ENCODE data around the gene PSRC1. TPM values are rescaled to one million over a fixed set of nuclear protein-coding genes. Genes with fewer than 3 reads are reported as not detected.

The PSRC1 gene
- total RNA-seq = 5.2 and 8.6 TPM in 2 replicates

GRCh38 chr1:109282952-109283747, at the start of gene PSRC1:
Gene PSRC1 (minus strand): TSS chr1:109283145.

DNA sequence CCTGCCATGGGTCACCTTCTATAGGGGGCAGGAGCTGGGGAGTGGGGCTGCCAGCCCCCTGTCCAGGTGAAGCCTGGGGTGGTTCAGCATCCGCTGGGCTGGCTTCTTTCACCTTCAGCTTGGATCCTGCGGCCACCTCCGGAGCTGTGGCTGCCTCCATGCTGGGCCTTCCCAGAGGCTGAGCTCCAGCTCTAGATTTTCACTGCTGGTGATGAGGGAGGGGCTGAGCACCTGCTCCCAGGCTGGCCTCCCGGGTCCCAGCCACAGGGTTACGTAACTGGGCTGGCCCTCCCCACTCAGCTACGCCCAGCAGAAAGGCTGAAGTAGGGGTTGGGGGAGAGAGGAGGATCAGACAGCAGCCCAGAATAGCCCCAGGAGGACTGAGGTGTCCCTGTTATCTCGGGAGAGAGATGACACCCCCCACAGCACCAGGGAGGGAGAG, 23.9 kb upstream of the PSRC1 start, which contains the start of gene MYBPHL:
TSS of gene MYBPHL (minus strand) at position 180 of the 442 bp plus-strand sequence. CDS start at position 160, 20 bp downstream.

DNA sequence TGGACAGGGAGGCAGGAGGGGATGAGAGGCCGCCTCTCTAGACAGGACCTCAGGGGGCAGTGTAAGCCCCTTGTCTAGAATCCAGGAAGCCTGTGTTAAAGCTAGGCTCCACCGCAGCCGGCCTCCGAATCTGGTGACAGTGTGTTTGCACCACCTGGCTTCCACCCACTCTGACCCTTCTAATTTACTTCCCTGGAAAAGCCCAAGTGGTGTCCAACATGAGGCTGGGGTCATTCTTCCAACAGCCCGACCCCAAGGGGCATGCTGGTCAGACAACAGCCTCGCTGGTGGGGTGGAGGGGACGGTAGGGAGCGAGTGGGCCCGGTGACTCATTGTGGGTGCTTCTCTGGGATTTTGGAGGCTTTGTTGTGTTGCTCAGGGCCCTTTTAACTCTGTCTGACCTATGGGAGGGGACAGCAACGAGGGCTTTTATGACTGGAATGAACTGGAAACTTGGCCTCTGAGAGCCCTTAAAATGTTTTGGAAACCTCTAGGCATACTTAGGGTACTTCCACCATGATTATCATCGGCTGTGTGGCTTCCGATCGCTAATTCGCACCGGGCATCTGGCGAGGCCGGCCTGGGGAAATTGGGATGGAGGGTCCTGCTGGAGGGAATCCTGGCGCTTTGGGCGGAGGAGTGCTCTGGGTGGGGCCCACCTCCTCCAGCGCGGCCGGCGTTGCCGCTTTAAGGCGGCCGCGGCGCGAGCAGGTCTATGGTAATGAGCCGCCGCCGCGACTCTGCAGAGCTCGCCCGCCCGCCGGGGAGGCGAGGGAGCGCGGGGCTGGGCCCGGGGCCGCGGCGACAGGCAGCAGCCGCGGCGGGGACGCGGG, 33.9 kb downstream of the PSRC1 start, which contains the start of gene CELSR2:
TSS of gene CELSR2 (plus strand) at position 743 of the 833 bp plus-strand sequence. CDS start 541 bp downstream, outside the sequence.

Other genes starting within 250 kb of the PSRC1 start
- 20.7 and 21.9 TPM in 2 replicates for gene WDR47, start 241.0 kb downstream of the PSRC1 start, total RNA-seq
- gene TAF13, start 207.1 kb downstream of the PSRC1 start, total RNA-seq = 107 and 114 TPM in 2 replicates
- gene TMEM167B, start 192.4 kb downstream of the PSRC1 start, total RNA-seq = 36.2 and 37.2 TPM in 2 replicates
- under 0.01 and 0.25 TPM in 2 replicates for gene ELAPOR1, start 169.0 kb downstream of the PSRC1 start, total RNA-seq
- 186 and 190 TPM in 2 replicates for gene SARS1, start 69.2 kb downstream of the PSRC1 start, total RNA-seq
- 1.1 and 1.5 TPM in 2 replicates for gene CELSR2, start 33.6 kb downstream of the PSRC1 start, total RNA-seq
- gene MYBPHL, start 23.9 kb upstream of the PSRC1 start, total RNA-seq = not detected in 2 replicates
- 15.2 and 21.3 TPM in 2 replicates for gene SORT1, start 114.8 kb upstream of the PSRC1 start, total RNA-seq
- 46.1 and 47.2 TPM in 2 replicates for gene PSMA5, start 143.3 kb upstream of the PSRC1 start, total RNA-seq
- gene SYPL2, start 183.4 kb upstream of the PSRC1 start, total RNA-seq = 0.13 and 0.62 TPM in 2 replicates
- gene ATXN7L2, start 200.8 kb upstream of the PSRC1 start, total RNA-seq = 1.3 and 1.8 TPM in 2 replicates
- gene CYB561D1, start 210.9 kb upstream of the PSRC1 start, total RNA-seq = 4.8 and 5.7 TPM in 2 replicates
- gene AMIGO1, start 226.6 kb upstream of the PSRC1 start, total RNA-seq = 0.81 and 2.2 TPM in 2 replicates

Measured in aortic smooth muscle cell (primary cell).